ENCODE measurements around the gene USP21.

Gene USP21

DNA sequence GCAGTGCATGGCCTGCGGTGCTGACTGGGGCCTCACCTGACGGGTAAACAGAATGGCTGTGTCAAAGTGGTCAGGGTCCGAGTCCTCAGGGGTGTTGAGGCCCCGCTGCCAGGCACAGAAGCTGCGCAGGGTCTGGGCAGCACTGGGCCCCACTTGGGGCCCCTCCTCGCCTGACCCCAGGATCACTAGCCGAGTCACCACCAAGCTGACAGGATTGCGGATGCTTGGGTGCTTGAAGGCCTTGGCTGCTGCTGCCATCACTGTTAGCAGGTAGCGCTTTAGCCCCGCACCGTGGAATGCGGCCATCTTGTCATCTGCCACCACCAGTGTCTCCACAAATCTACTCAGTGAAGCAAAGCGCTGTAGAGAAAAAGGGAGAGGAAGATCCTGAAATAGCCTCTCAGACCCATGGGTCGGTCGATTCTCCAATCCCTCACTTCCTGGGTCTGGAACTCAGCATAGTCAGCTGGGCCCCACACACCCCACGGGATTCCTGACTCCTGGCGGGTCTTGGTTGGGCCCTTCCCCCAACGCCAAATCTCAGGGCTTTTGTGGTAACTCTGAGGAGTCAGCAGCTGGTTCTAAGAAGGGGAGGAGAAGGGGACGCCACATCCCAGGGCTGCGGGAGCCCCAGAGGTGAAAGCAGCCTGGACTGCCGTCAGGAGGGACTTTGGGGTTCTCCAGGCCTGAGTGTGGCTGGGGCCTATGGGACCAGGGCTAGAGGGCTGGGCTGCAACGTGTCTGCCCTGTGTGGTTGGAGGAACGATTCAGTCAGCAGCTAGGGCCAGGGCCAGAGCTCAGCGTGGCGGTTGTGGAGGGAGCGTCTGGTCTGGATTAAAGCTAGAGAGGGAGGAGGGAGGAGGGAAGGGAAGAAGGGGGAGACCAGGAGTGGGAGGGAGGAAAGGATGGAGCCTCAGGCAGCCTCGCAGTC lies 37.5 kb downstream of the USP21 start:
- in situ Hi-C loops (cut with HindIII; ENCODE audit: low sequenced_read_pairs): no loop called here
- peak; percentile 65 for DNase-seq (ENCODE audit: low read depth, low spot score)
- TF ChIP-seq, protein P1, sequence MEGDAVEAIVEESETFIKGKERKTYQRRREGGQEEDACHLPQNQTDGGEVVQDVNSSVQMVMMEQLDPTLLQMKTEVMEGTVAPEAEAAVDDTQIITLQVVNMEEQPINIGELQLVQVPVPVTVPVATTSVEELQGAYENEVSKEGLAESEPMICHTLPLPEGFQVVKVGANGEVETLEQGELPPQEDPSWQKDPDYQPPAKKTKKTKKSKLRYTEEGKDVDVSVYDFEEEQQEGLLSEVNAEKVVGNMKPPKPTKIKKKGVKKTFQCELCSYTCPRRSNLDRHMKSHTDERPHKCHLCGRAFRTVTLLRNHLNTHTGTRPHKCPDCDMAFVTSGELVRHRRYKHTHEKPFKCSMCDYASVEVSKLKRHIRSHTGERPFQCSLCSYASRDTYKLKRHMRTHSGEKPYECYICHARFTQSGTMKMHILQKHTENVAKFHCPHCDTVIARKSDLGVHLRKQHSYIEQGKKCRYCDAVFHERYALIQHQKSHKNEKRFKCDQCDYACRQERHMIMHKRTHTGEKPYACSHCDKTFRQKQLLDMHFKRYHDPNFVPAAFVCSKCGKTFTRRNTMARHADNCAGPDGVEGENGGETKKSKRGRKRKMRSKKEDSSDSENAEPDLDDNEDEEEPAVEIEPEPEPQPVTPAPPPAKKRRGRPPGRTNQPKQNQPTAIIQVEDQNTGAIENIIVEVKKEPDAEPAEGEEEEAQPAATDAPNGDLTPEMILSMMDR (IDR thresholded peaks at IDR 0.05; ENCODE audit: low read depth, low read length): no peak
- peak overlapping the region; percentile 9 for H3K4me3 ChIP-seq (ENCODE audit: low read depth, low read length)

DNA sequence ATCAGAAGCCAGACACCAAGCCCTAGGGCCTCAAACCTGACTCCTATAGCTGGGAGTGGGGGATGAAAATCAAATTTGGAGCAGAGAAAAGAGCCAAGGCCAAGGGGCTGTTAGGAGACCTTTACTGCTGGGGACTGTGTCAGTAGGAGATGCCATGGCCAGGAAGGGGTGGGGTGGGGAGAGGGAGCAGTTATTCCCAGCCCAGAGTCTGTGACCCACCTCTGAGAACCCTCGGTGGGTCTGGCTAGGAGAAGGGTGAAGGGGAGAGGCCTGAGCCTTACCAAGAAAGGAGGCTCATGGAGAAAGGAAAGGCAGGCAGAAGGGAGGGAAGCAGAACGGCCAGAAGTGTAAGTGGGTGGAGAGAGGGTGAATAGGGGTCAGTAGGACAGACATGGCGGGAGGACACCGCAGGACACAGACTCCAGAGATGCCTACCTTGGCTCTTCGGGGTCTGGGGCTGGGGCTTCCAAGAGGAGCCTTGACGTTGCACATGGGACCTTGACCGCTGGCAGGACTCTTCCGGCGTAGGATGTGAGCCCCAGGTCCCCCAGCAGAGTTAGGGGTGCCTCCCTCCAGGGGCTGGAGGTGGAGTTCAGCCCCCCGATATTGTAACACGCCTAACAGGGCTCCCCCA lies 38.4 kb downstream of the USP21 start:
- H3K4me3 ChIP-seq (ENCODE audit: low read depth, low read length): peak overlapping the region; percentile 32
- in situ Hi-C loops (cut with HindIII; ENCODE audit: low sequenced_read_pairs): no loop called here
- TF ChIP-seq, protein P1 (IDR thresholded peaks at IDR 0.05; ENCODE audit: low read depth, low read length): no peak
- peak; percentile 42 for DNase-seq (ENCODE audit: low read depth, low spot score)

DNA sequence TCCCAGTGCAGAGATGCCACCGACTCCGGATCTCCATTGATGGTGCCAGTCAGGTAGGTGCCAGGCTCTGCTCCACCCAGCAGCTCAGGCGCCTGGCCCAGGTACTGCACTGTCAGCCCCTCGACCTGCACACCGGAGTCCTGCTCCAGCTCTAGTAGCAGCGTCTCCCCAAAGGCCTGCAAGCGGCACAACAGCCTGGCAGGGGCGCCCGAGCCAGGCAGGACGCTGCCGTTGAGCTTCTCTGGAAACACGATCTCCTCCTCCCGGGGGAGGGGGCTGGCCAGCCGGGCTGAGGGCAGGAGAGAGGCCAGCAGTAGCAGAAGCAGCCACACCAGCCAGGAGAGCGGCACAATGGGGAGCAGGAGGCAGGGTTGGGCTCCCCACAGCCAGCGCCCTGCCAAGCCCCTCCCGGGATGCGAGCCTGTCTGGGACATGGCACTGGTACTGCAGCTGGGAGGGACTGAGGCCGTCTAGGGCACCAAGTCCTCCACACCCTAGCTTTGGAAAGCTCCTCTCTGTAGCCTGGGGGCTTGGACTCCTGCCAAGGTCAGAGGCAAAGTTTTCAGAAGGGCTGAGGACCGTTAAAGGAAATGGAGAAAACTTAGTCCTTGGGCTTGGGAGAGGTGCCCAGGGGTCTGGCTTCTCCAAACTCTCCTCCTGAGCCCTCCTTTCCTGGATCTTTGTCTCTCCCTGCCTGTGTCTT lies 39.0 kb downstream of the USP21 start:
- DNase-seq (ENCODE audit: low read depth, low spot score): peak; percentile 39
- TF ChIP-seq, protein P1 (IDR thresholded peaks at IDR 0.05; ENCODE audit: low read depth, low read length): peak; percentile 18
- peak overlapping the region; percentile 32 for H3K4me3 ChIP-seq (ENCODE audit: low read depth, low read length)
- in situ Hi-C loops (cut with HindIII; ENCODE audit: low sequenced_read_pairs): no loop called here

DNA sequence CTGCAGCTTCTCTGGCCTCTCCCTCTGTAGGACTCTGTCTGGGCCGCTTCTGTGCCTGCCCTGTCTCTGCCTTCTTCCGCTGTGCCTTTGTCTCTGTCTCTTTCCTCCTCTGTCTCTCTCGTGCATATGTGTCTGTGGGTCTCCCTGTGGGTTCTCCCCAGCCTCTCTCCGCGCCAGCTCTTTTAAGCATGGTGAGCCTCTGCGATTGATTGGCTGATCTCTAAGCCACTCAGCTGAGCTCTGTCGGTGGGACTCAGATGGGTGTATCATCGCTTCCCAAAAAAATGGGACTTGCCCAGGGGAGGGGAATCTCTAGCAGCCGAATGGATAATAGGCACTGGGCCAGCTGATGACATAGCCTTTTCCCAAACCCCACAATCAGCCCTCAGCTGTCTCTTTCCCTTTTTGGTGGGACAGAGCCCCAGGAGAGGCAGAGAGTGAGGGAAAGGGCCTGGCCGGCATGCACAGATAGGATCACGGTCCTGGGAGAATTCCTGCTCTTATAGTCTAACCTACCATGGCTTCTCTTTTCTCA lies 39.7 kb downstream of the USP21 start, which contains the start of gene ADAMTS4:
Gene ADAMTS4, minus strand, starts transcription at position 158 of the 535 bp plus-strand sequence. CDS start 427 bp downstream, outside the sequence.
- TF ChIP-seq, protein P1 (IDR thresholded peaks at IDR 0.05; ENCODE audit: low read depth, low read length): no peak
- peak within 1 kb of the TSS; percentile 32 for H3K4me3 ChIP-seq (ENCODE audit: low read depth, low read length)
- in situ Hi-C loops (cut with HindIII; ENCODE audit: low sequenced_read_pairs): no loop called here
- peak; percentile 46 for DNase-seq (ENCODE audit: low read depth, low spot score)

DNA sequence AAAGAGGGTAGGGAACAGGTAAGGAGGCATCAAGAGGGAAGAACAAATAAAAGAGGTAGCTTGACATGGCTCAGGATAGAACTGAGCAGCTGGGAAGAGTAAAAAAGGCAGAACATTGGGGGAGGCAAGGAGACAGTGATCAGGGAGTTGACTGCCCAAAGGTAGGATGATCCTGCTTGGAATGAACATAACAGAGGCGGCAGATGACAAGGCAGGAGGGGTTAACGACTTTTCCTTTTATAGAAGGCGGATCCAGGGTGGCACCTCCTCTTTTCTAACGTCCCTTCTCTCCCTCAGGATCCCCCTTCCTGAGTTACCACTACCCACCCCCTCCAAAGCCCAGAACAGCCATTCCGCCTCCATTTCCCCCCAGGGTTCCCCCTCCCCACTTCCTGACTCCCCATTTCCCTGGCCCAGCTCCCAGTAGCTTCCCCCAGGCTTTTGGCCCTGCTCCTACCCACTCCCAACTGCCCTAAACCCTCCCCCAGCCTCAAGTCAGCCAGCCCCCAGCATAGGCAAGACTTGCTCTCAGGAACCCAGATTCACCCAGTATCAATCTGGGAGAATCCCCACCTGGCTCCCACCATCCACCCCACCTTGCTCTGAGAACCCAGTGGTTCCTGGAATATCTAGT lies 40.3 kb downstream of the USP21 start:
- in situ Hi-C loops (cut with HindIII; ENCODE audit: low sequenced_read_pairs): loop anchor here (25.0 kb wide), 1 partner anchor 163 kb away; the partner anchor contains the start of gene CFAP126
- TF ChIP-seq, protein P1 (IDR thresholded peaks at IDR 0.05; ENCODE audit: low read depth, low read length): no peak
- no peak overlapping the region for H3K4me3 ChIP-seq (ENCODE audit: low read depth, low read length)
- no peak for DNase-seq (ENCODE audit: low read depth, low spot score)

All from astrocyte of the spinal cord (primary cell).